ENCODE measurements around the gene MAP3K6.
A peak's percentile ranks its signal among the peaks of the same experiment; 100 is the strongest.

The MAP3K6 gene

GRCh38 chr1:27333717-27334279 is 33.0 kb downstream of the MAP3K6 start:
- no peak for DNase-seq (ENCODE audit: low spot score)

GRCh38 chr1:27332536-27333281 is 34.1 kb downstream of the MAP3K6 start:
- peak; percentile 73 for DNase-seq (ENCODE audit: low spot score)

- DNase-seq (ENCODE audit: low spot score), result no peak
These were observed 34.8 kb downstream of the MAP3K6 start for GRCh38 chr1:27331922-27332321.

DNA sequence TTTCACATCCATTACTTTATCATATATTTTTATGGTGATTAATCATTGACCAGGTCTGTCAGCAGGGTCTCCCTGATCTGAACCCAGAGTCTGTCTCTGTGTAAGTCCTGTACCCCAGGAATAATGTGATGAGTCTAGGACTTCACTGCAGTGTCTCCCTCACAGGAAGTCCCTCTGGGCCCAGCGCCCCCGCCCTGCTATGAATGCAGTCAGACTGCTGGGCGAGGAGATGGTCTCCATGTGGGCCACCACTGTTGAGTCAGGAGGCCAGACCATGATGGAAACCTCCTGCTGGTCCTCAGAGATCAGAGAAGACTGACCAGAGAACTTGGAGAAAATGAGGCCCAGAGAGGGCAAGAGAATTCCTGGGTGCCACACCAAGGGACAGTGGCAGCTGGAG is 35.3 kb downstream of the MAP3K6 start:
- DNase-seq (ENCODE audit: low spot score), result no peak

DNA sequence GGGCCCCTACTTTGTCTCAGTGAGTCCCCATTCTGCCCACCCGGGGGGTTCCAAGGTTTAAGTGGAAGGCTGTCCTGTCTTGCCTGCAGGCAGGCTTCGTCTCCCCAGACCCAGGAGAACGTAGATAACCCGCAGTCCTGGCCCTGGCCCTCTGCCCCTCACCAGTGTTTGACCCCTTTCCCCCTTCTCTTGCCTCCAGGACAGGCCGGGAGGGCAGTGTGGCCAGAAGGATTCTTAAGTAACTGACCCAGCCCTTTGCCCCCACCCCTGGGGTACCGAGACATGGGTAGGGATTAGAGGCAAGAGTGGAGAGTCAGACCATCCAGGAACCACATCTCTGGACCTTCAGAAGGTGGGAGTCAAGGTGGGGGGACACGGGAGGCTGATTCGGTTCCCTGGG is 36.0 kb downstream of the MAP3K6 start:
- no peak for DNase-seq (ENCODE audit: low spot score)

DNA sequence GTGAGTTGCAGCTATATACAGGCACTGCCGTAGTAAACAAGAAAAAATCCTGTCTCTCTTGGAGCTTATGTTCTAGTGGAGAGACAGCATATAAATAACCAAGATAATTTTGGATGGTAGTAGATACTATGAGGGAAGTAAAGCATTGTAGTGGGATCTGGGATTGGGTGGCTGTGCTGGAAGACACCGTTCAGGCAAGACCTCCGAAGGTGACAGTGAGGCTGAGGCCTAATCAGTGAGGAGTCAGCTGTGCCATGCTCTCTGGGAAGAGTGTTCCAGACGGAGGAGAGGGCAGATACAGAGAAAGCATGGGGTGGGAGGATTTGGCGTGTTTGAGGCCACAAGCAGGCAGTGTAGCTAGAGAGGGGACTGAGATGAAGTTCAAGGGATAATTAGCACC is 38.8 kb downstream of the MAP3K6 start:
- no peak for DNase-seq (ENCODE audit: low spot score)

DNA sequence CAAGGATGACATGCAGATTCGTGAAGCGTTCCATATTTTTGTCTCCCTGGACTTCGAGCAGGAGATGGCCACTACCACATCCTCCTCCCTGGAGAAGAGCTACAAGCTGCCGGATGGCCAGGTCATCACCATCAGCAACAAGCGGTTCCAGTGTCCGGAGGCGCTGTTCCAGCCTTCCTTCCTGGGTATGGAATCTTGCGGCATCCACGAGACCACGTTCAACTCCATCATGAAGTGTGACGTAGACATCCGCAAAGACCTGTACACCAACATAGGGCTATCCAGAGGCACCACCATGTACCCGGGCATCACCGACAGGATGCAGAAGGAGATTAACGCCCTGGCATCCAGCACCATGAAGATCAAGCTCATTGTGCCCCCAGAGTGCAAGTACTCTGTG is 41.5 kb downstream of the MAP3K6 start:
- no peak for DNase-seq (ENCODE audit: low spot score)

DNA sequence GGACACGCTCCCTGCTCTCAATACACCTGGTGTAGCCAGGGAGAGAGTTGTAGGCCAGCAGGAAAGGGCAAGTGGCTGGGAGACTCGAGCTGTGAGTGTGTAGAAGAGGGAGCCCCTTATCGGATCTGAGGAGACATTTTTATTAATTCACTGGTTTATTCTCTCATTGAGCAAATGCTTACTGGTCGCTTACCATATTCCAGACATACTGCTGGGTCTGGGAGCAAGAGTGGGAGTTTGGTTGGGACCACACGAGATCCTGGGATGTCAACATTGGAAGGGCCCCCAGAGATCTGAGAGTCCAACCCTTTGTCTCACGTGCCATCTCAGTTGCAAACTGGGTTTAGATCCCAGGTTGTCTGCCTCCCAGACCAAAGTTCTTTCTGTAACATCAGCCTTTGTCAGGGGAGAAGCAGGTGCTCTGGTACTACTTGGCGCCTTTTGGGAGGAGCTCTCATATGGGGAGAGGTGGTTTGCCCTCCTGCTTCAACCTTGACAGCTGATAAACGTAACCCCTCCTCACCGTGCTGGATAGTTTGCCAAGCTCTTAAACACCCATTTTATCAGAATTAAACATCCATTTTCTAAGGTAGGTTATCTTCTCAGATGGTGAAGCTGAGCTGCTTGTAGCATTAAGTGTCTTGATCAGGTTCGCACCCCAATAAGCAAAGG is 44.1 kb downstream of the MAP3K6 start:
- no peak for DNase-seq (ENCODE audit: low spot score)

GRCh38 chr1:27321813-27322568 is 44.8 kb downstream of the MAP3K6 start, which contains the start of gene TMEM222:
Gene TMEM222, plus strand, starts transcription at chr1:27322163. Its CDS starts 35 bp downstream, at chr1:27322198.
- DNase-seq (ENCODE audit: low spot score), result peak; percentile 99

GRCh38 chr1:27318596-27318995 is 48.2 kb downstream of the MAP3K6 start:
- peak; percentile 72 for DNase-seq (ENCODE audit: low spot score)

- DNase-seq (ENCODE audit: low spot score), result no peak
These were observed 48.6 kb downstream of the MAP3K6 start for GRCh38 chr1:27318136-27318535.

- DNase-seq (ENCODE audit: low spot score), result no peak
These were observed 49.9 kb downstream of the MAP3K6 start for GRCh38 chr1:27316860-27317259.

DNA sequence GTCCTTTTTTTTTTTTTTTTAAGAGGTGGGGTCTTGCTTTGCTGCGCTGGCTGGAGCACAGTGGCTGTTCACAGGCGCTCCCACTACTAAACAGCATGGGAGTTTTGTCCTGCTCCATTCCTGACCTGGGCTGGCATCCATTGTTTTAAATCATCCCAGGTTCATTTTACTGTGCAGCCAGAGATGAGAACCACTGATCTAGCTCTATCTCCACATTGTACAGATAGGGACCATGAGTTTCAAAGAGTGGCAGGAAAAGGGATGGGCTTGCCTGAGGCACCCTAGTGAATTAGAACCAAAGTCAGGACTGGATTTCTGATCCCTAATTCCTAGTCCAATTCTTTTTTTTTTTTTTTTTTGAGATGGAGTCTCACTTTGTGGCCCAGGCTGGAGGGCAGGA is 52.0 kb downstream of the MAP3K6 start:
- DNase-seq (ENCODE audit: low spot score), result no peak

DNA sequence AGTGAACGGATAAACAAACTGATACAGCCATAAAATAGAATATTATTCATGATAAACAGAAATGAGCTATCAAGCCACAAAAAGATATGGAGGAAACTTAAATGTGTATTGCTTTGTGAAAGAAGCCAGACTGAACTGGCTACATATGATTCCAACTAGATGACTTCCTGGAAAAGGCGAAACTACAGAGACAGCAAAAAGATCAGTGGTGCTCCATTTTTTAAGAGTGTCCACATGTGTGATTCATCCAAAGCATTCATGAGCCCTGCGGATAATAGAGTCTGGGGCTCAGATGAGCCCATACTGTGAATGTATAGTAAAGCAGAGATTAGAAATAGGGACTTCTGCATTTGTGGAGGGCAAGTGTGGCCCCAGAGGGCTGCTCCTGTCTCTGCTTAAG is 52.6 kb downstream of the MAP3K6 start:
- no peak for DNase-seq (ENCODE audit: low spot score)

GRCh38 chr1:27307874-27308598 is 58.7 kb downstream of the MAP3K6 start:
- DNase-seq (ENCODE audit: low spot score), result no peak

GRCh38 chr1:27306892-27307761 is 59.6 kb downstream of the MAP3K6 start:
- no peak for DNase-seq (ENCODE audit: low spot score)

DNA sequence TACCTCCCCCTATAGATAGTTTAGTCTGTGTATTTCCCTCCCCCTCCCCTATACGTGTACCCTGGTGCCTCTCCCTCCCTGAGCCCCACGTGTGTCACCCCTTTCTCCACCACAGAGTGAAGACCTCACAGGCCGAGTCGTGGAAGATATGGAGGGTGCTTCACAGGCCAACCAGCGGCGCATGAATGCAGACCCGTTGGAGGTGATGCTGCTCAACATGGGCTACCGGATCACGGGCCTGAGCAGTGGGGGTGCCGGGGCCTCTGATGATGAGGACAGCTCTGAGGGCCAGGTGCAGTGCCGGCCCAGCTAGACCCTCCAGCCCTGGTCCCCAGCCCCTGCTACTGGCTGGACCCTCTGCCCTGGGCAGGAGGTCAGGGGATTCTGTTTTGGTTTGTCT is 60.7 kb downstream of the MAP3K6 start:
- no peak for DNase-seq (ENCODE audit: low spot score)
